Measurements from ENCODE around the gene FNDC10. TPM values are rescaled to one million over a fixed set of nuclear protein-coding genes. Genes with fewer than 3 reads are reported as not detected.
A peak's percentile ranks its signal among the peaks of the same experiment; 100 is the strongest.

FNDC10 gene
- total RNA-seq, 1 donor from 2014 or later: 2.5 TPM

DNA sequence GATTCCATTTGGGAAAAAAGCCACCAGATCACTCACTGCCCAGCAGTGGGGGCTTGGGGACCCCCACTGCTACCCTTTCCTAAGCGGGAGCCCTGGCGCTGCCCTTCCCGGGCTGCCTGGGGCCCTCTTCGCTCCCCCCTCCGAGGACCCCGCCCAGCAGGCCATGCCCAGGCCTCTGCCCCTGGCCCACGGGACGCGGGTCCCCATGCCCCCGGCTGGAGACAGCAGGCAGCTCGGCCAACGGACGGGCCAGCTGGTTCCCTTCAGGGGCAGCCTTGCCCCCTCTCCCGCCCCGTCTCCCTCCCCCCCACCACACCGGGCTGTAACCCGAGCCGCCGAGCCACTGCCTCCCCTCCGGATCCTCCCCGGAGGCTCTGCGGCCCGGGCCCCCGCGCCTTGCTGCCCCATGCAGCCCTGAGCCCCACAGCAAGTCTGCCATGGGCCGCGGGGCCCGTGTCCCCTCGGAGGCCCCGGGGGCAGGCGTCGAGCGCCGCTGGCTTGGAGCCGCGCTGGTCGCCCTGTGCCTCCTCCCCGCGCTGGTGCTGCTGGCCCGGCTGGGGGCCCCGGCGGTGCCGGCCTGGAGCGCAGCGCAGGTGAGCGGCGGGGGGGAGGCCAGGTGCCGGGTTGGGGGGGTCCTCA lies 32.0 kb upstream of the FNDC10 start, which contains the start of gene MMP23B:
Gene MMP23B, plus strand, starts transcription at position 392 of the 639 bp plus-strand sequence. Its CDS starts 46 bp downstream, at position 438.
- Histone ChIP-seq H4K20me1 (ENCODE audit: low read depth) (peaks cover 14% of the 10 kb centered on the region), H3K9ac (no peak within 1 kb of the TSS), H3K4me3 (peak within 1 kb of the TSS; percentile 45), H3K4me1 (peaks cover 4% of the 10 kb centered on the region), H3K9me3 (ENCODE audit: low read depth) (no peaks in the 10 kb centered on the region), H3K36me3 (no peaks in the 10 kb centered on the region), H3K4me2 (peak within 1 kb of the TSS; percentile 80), H2AFZ (replicated peaks) (no peak within 1 kb of the TSS), H3F3A (ENCODE audit: low read depth) (peaks cover 4% of the 10 kb centered on the region), H3K79me2 (ENCODE audit: low read depth) (no peaks in the 10 kb centered on the region), H3K27me3 (peaks cover 38% of the 10 kb centered on the region), H3K27ac (no peak within 1 kb of the TSS)
- peak; percentile 58 for TF ChIP-seq EZH2 (IDR thresholded peaks at IDR 0.05)
- TF ChIP-seq, protein P1, sequence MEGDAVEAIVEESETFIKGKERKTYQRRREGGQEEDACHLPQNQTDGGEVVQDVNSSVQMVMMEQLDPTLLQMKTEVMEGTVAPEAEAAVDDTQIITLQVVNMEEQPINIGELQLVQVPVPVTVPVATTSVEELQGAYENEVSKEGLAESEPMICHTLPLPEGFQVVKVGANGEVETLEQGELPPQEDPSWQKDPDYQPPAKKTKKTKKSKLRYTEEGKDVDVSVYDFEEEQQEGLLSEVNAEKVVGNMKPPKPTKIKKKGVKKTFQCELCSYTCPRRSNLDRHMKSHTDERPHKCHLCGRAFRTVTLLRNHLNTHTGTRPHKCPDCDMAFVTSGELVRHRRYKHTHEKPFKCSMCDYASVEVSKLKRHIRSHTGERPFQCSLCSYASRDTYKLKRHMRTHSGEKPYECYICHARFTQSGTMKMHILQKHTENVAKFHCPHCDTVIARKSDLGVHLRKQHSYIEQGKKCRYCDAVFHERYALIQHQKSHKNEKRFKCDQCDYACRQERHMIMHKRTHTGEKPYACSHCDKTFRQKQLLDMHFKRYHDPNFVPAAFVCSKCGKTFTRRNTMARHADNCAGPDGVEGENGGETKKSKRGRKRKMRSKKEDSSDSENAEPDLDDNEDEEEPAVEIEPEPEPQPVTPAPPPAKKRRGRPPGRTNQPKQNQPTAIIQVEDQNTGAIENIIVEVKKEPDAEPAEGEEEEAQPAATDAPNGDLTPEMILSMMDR (IDR thresholded peaks at IDR 0.05): no peak
- TF ChIP-seq EZH2phosphoT487 (IDR thresholded peaks at IDR 0.05): peak; percentile 65
- peak; percentile 78 for DNase-seq (ENCODE audit: low spot score)
- Mint-ChIP-seq H3K36me3 (peaks cover 2% of the 10 kb centered on the region), H3K9me3 (no peaks in the 10 kb centered on the region), H3K27me3 (ENCODE audit: insufficient read depth, low read depth) (peaks cover 6% of the 10 kb centered on the region), H3K27ac (no peak within 1 kb of the TSS), H3K4me3 (peak within 1 kb of the TSS; percentile 33), H3K4me1 (peaks cover 2% of the 10 kb centered on the region)

DNA sequence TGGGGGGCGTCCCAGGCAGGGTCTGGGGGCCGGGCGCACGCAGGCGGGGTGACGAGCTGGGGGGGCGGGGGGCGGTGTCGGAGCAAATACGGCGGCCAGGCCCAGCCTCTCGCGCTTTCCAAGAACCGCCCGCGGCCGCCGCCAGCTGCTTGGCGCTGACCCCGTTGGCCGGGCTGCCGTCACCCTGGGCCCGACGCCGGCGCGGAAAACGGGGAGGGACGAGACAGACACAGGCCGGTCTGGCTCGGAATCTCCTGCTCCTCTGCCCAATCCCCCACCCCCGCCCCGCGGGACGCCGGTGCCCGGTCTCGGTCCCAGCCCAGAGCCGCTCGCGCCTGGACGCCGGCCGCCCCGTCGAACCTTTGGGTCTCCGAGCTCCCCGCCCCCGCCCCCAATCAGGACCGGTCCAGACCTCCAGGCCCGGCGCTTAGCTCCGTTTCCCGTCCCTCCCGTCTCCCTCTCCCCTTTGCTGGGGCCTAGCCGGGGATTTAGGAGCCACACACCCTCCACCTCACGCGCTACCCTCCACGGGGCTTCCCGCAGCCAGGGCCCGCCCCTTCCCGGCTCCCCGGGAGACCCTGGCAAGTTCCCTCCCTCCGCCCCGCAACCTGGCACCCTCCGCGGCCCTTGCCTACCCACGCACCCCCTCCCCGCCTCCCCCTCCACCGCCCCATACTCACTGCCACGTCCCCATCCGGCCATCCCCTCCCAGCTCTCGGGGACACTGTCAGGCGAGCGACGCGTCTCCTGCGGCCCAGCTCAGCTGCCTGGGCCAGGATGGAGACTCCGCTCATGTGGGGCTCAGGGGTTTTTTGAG lies 31.2 kb upstream of the FNDC10 start:
- Histone ChIP-seq H3K79me2 (ENCODE audit: low read depth) (no peaks in the 10 kb centered on the region), H2AFZ (replicated peaks) (no peak overlapping the region), H4K20me1 (ENCODE audit: low read depth) (peaks cover 14% of the 10 kb centered on the region), H3K27me3 (peaks cover 38% of the 10 kb centered on the region), H3K36me3 (no peaks in the 10 kb centered on the region), H3K9me3 (ENCODE audit: low read depth) (no peaks in the 10 kb centered on the region), H3K27ac (no peak overlapping the region), H3K4me3 (peak overlapping the region; percentile 45), H3K4me1 (peaks cover 4% of the 10 kb centered on the region), H3K9ac (no peak overlapping the region), H3F3A (ENCODE audit: low read depth) (peaks cover 4% of the 10 kb centered on the region), H3K4me2 (peak overlapping the region; percentile 80)
- Mint-ChIP-seq H3K27ac (no peak overlapping the region), H3K4me3 (peak overlapping the region; percentile 33), H3K36me3 (no peaks in the 10 kb centered on the region), H3K27me3 (ENCODE audit: insufficient read depth, low read depth) (peaks cover 6% of the 10 kb centered on the region), H3K9me3 (no peaks in the 10 kb centered on the region), H3K4me1 (peaks cover 2% of the 10 kb centered on the region)
- DNase-seq (ENCODE audit: low spot score): peak; percentile 59
- TF ChIP-seq EZH2phosphoT487 (IDR thresholded peaks at IDR 0.05) (peak; percentile 44), EZH2 (IDR thresholded peaks at IDR 0.05) (peak; percentile 78)
- TF ChIP-seq, protein P1 (IDR thresholded peaks at IDR 0.05): no peak

DNA sequence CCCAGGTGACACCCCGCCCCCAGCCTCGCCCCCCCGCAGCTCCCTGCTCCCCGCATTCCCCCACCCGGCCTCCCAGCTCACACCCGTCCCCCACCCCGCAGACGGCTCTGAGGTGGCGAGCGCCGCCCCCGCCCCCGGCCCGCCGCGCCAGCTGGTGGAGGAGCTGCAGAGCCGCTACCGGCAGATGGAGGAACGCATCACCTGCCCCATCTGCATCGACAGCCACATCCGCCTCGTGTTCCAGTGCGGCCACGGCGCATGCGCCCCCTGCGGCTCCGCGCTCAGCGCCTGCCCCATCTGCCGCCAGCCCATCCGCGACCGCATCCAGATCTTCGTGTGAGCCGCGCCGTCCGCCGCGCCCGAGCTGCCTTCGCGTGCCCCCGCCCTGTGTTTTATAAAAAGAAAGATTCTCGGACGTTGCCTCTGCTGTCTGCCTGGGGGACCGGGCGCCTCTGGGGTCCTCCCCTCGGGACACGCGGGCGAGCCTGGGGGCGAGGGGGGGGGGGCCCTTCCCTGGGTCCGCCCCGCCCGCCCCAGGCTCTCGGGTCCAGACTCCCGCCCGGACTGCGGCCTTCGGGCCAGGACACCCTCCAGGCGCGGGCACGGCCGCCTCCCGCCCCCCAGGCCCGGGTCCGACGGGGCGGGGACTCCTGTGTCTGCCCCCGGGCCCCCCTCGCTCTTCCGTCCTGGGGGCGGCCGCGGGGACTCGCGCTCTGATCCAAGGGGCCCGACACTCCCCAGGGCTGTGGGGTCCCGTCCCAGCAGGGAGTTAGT lies 30.4 kb upstream of the FNDC10 start:
- peak; percentile 78 for DNase-seq (ENCODE audit: low spot score)
- H3K4me1 ChIP-seq: peaks cover 4% of the 10 kb centered on the region

More for the DNA sequence above, 30.4 kb upstream of the FNDC10 start:
- Histone ChIP-seq H3F3A (ENCODE audit: low read depth) (peaks cover 4% of the 10 kb centered on the region), H3K4me3 (no peak overlapping the region), H3K9me3 (ENCODE audit: low read depth) (no peaks in the 10 kb centered on the region), H3K4me2 (peak overlapping the region; percentile 31), H4K20me1 (ENCODE audit: low read depth) (peaks cover 14% of the 10 kb centered on the region), H3K36me3 (no peaks in the 10 kb centered on the region), H3K79me2 (ENCODE audit: low read depth) (no peaks in the 10 kb centered on the region), H3K27me3 (peaks cover 38% of the 10 kb centered on the region), H3K27ac (no peak overlapping the region), H2AFZ (replicated peaks) (no peak overlapping the region), H3K9ac (no peak overlapping the region)
- Mint-ChIP-seq H3K36me3 (no peaks in the 10 kb centered on the region), H3K4me1 (peaks cover 2% of the 10 kb centered on the region), H3K4me3 (no peak overlapping the region), H3K27ac (no peak overlapping the region), H3K27me3 (ENCODE audit: insufficient read depth, low read depth) (peaks cover 6% of the 10 kb centered on the region), H3K9me3 (no peaks in the 10 kb centered on the region)
- TF ChIP-seq EZH2phosphoT487 (IDR thresholded peaks at IDR 0.05): peak; percentile 30
- TF ChIP-seq EZH2 (IDR thresholded peaks at IDR 0.05): peak; percentile 73
- TF ChIP-seq, protein P1 (IDR thresholded peaks at IDR 0.05): no peak

Measured in neural progenitor cell (in vitro differentiated cells).